Measurements from ENCODE around the gene CHMP4B.

CHMP4B gene

DNA sequence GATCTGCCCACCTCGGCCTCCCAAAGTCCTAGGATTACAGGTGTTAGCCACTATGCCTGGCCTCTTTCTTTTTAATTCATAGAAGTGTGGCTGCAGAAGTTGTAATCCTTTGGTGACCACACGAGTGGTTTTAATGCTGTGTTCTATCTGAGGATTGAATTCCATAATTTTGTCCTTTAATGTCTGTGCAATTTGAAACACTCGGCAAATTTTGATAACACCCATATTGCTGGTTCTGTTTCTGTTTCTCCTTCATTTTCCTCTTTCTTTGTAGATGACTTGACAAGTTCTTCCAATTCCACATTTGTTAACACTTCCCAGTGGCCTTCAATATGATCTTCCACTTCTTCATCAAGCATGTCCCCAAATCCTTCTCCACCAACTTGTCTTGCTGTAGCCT, 2.8 kb upstream of the CHMP4B start:
- H3K14ac ChIP-seq (ENCODE audit: low read length): no peak overlapping the region
- H3K4me2 ChIP-seq (ENCODE audit: insufficient read depth, low read length, poor library complexity, severe bottlenecking): no peak overlapping the region
- DNase-seq (ENCODE audit: low spot score): no peak
- H3K4me3 ChIP-seq (ENCODE audit: low read length in 2 of 2): no peak overlapping the region
- no peak overlapping the region for H3K27ac ChIP-seq (replicated peaks; ENCODE audit: low read length)
- H2BK15ac ChIP-seq (ENCODE audit: low read length): no peak overlapping the region
- no peak overlapping the region for H4K91ac ChIP-seq (ENCODE audit: low read depth, low read length, poor library complexity)
- peaks cover 4% of the 10 kb centered on the region for H3K79me1 ChIP-seq (ENCODE audit: low read depth, low read length)
- no peak overlapping the region for H3K9ac ChIP-seq (ENCODE audit: low read depth, low read length, poor library complexity)
- no peak overlapping the region for H3K23ac ChIP-seq (ENCODE audit: low read depth, low read length, poor library complexity)
- no peak overlapping the region for H3K4ac ChIP-seq (ENCODE audit: low read length)
- H2AFZ ChIP-seq (ENCODE audit: low read length): no peak overlapping the region
- no CpG with 5 or more reads among the region's 3 CpGs for WGBS, 2 donors (ENCODE audit: extremely low coverage in 2 of 2, insufficient read length in 2 of 2, insufficient replicate concordance in 1 of 2)
- no peaks in the 10 kb centered on the region for H3K27me3 ChIP-seq (ENCODE audit: control insufficient read depth in 3 of 3, insufficient read depth in 3 of 3, low read depth in 1 of 3, low read length in 3 of 3)
- H3K36me3 ChIP-seq (replicated peaks in 1 of 2; ENCODE audit: control insufficient read depth in 2 of 2, insufficient read depth in 2 of 2, low read length in 2 of 2): no peaks in the 10 kb centered on the region
- H2BK120ac ChIP-seq (ENCODE audit: low read depth, low read length): no peak overlapping the region
- H3K9me3 ChIP-seq (replicated peaks in 1 of 2; ENCODE audit: control insufficient read depth in 2 of 2, insufficient read depth in 1 of 2, low read depth in 1 of 2, low read length in 2 of 2): no peaks in the 10 kb centered on the region
- peaks cover 4 to 5% of the 10 kb centered on the region in 2 donors for H3K4me1 ChIP-seq (ENCODE audit: control insufficient read depth in 2 of 2, insufficient read depth in 1 of 2, low read depth in 1 of 2, low read length in 2 of 2)
- no peak overlapping the region for H3K18ac ChIP-seq (ENCODE audit: low read length)
- H2BK5ac ChIP-seq (ENCODE audit: low read length): no peak overlapping the region
- H4K8ac ChIP-seq (ENCODE audit: low read depth, low read length): no peak overlapping the region
- H2BK12ac ChIP-seq (ENCODE audit: low read length): no peak overlapping the region
- H2AK5ac ChIP-seq (ENCODE audit: low read depth, low read length): no peak overlapping the region

DNA sequence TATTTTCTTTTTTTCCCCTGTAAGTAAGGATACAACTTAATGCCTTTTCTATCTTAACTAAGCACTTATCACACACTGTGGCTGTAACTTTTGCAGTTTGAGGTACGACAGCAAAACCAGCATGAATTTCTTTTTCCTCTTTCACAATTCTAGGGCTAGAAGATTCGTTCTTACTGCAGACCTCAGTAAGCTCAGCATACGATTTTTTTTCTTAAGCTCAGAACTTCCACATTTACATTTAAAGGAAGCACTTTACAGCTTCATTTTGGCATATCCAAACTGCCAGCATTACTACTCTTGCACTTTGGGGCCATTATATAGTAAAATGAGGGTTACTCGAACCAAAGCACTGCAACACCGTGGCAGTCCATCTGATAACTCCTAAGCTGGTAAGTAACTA, 889 bp upstream of the CHMP4B start:
- H4K8ac ChIP-seq (ENCODE audit: low read depth, low read length): no peak overlapping the region
- no peak overlapping the region for H3K18ac ChIP-seq (ENCODE audit: low read length)
- no peak for DNase-seq (ENCODE audit: low spot score)
- no peaks in the 10 kb centered on the region for H3K27me3 ChIP-seq (ENCODE audit: control insufficient read depth in 3 of 3, insufficient read depth in 3 of 3, low read depth in 1 of 3, low read length in 3 of 3)
- no peaks in the 10 kb centered on the region for H3K9me3 ChIP-seq (replicated peaks in 1 of 2; ENCODE audit: control insufficient read depth in 2 of 2, insufficient read depth in 1 of 2, low read depth in 1 of 2, low read length in 2 of 2)
- H3K4ac ChIP-seq (ENCODE audit: low read length): no peak overlapping the region
- no peak overlapping the region for H2BK120ac ChIP-seq (ENCODE audit: low read depth, low read length)
- H3K4me3 ChIP-seq (ENCODE audit: low read length in 2 of 2): peak overlapping the region in 1 of 2 donors; percentile 3
- peaks cover 0 to 6% of the 10 kb centered on the region in 2 donors for H3K36me3 ChIP-seq (replicated peaks in 1 of 2; ENCODE audit: control insufficient read depth in 2 of 2, insufficient read depth in 2 of 2, low read length in 2 of 2)
- H2AK5ac ChIP-seq (ENCODE audit: low read depth, low read length): no peak overlapping the region
- H3K9ac ChIP-seq (ENCODE audit: low read depth, low read length, poor library complexity): no peak overlapping the region
- H3K4me1 ChIP-seq (ENCODE audit: control insufficient read depth in 2 of 2, insufficient read depth in 1 of 2, low read depth in 1 of 2, low read length in 2 of 2): peaks cover 5% of the 10 kb centered on the region in 2 donors
- H2BK12ac ChIP-seq (ENCODE audit: low read length): no peak overlapping the region
- H2BK15ac ChIP-seq (ENCODE audit: low read length): no peak overlapping the region
- WGBS, 2 donors (ENCODE audit: extremely low coverage in 2 of 2, insufficient read length in 2 of 2, insufficient replicate concordance in 1 of 2): no CpG with 5 or more reads among the region's 5 CpGs
- no peak overlapping the region for H3K4me2 ChIP-seq (ENCODE audit: insufficient read depth, low read length, poor library complexity, severe bottlenecking)
- H4K91ac ChIP-seq (ENCODE audit: low read depth, low read length, poor library complexity): no peak overlapping the region
- peak overlapping the region; percentile 63 for H2AFZ ChIP-seq (ENCODE audit: low read length)
- H3K27ac ChIP-seq (replicated peaks; ENCODE audit: low read length): no peak overlapping the region
- no peak overlapping the region for H3K14ac ChIP-seq (ENCODE audit: low read length)
- no peak overlapping the region for H3K23ac ChIP-seq (ENCODE audit: low read depth, low read length, poor library complexity)
- H3K79me1 ChIP-seq (ENCODE audit: low read depth, low read length): peaks cover 10% of the 10 kb centered on the region
- no peak overlapping the region for H2BK5ac ChIP-seq (ENCODE audit: low read length)

DNA sequence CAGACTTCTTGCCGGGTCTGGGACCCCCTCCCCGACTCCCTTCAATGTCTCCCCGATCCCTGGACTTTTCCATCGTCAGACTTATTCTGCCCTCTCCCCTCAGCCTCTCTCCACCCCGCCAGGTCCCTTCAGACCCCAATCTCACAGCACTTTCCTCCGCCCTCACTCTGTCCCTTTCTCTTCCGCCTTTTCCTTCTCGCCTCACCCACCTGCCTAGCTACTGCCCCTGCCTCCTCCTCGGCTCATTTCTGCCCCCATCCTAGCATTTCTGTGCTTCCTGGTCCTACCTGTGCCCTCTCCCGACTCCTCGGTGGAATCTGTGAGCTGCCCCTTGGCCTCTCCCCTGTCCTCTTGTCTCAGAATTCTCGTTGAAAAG, 616 bp downstream of the CHMP4B start:
- Histone ChIP-seq H3K36me3 (replicated peaks in 1 of 2; ENCODE audit: control insufficient read depth in 2 of 2, insufficient read depth in 2 of 2, low read length in 2 of 2) (peaks cover 0 to 15% of the 10 kb centered on the region in 2 donors), H2AFZ (ENCODE audit: low read length) (peak overlapping the region; percentile 87), H3K18ac (ENCODE audit: low read length) (peak overlapping the region; percentile 67), H3K27me3 (ENCODE audit: control insufficient read depth in 3 of 3, insufficient read depth in 3 of 3, low read depth in 1 of 3, low read length in 3 of 3) (no peaks in the 10 kb centered on the region), H3K14ac (ENCODE audit: low read length) (peak overlapping the region; percentile 60), H3K9me3 (replicated peaks in 1 of 2; ENCODE audit: control insufficient read depth in 2 of 2, insufficient read depth in 1 of 2, low read depth in 1 of 2, low read length in 2 of 2) (no peaks in the 10 kb centered on the region), H2AK5ac (ENCODE audit: low read depth, low read length) (no peak overlapping the region), H3K4me1 (ENCODE audit: control insufficient read depth in 2 of 2, insufficient read depth in 1 of 2, low read depth in 1 of 2, low read length in 2 of 2) (peaks cover 5% of the 10 kb centered on the region in 2 donors), H2BK12ac (ENCODE audit: low read length) (no peak overlapping the region), H3K23ac (ENCODE audit: low read depth, low read length, poor library complexity) (peak overlapping the region; percentile 32), H3K9ac (ENCODE audit: low read depth, low read length, poor library complexity) (peak overlapping the region; percentile 94), H3K4me2 (ENCODE audit: insufficient read depth, low read length, poor library complexity, severe bottlenecking) (peak overlapping the region; percentile 69), H2BK5ac (ENCODE audit: low read length) (peak overlapping the region; percentile 40), H2BK15ac (ENCODE audit: low read length) (no peak overlapping the region), H3K4me3 (ENCODE audit: low read length in 2 of 2) (peak overlapping the region; percentile 86 to 88), H4K91ac (ENCODE audit: low read depth, low read length, poor library complexity) (no peak overlapping the region), H3K79me1 (ENCODE audit: low read depth, low read length) (peaks cover 11% of the 10 kb centered on the region), H3K27ac (replicated peaks; ENCODE audit: low read length) (peak overlapping the region; percentile 31), H4K8ac (ENCODE audit: low read depth, low read length) (no peak overlapping the region), H2BK120ac (ENCODE audit: low read depth, low read length) (no peak overlapping the region), H3K4ac (ENCODE audit: low read length) (no peak overlapping the region)
- no peak for DNase-seq (ENCODE audit: low spot score)
- WGBS, 2 donors (ENCODE audit: extremely low coverage in 2 of 2, insufficient read length in 2 of 2, insufficient replicate concordance in 1 of 2): no CpG with 5 or more reads among the region's 12 CpGs

DNA sequence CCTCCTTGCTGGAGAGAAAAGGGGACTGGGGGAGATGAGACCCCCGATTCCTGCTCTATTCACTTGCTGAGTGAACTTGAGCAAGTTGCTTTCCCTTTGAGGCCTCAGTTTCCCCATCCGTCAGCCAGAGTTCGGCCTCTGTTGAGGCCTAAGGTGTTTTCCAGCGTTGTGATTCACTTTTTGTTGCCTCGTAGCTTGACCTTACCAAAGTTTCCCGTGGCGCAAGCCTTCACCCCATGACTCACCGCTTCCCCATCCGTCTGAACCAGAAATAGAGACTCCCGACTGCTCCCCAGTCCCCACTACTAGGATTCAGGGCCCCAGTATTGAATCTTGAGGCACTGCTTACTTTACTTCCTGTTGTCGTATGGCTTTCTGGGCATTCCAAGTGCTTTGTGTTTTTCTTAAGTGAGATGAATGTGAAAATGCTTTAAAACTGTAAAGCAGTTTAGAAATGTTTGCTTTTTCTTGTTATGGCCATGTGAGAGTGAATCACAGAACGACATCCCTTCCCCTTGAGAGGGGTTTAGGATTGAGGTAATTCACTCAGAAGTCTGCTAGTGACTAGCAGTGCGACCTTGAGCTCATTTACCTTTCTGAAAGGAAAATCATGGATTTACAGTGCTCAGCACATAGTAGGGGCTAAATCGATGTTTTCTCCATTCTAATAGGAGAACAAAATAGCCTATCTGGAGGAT, 1.2 kb downstream of the CHMP4B start:
- H4K8ac ChIP-seq (ENCODE audit: low read depth, low read length): no peak overlapping the region
- no peaks in the 10 kb centered on the region for H3K9me3 ChIP-seq (replicated peaks in 1 of 2; ENCODE audit: control insufficient read depth in 2 of 2, insufficient read depth in 1 of 2, low read depth in 1 of 2, low read length in 2 of 2)
- no peak overlapping the region for H2BK5ac ChIP-seq (ENCODE audit: low read length)
- no peaks in the 10 kb centered on the region for H3K27me3 ChIP-seq (ENCODE audit: control insufficient read depth in 3 of 3, insufficient read depth in 3 of 3, low read depth in 1 of 3, low read length in 3 of 3)
- H3K14ac ChIP-seq (ENCODE audit: low read length): no peak overlapping the region
- H3K27ac ChIP-seq (replicated peaks; ENCODE audit: low read length): no peak overlapping the region
- peaks cover 5% of the 10 kb centered on the region in 2 donors for H3K4me1 ChIP-seq (ENCODE audit: control insufficient read depth in 2 of 2, insufficient read depth in 1 of 2, low read depth in 1 of 2, low read length in 2 of 2)
- no peak overlapping the region for H3K4ac ChIP-seq (ENCODE audit: low read length)
- peak overlapping the region; percentile 94 for H3K9ac ChIP-seq (ENCODE audit: low read depth, low read length, poor library complexity)
- no peak for DNase-seq (ENCODE audit: low spot score)
- WGBS, 2 donors (ENCODE audit: extremely low coverage in 2 of 2, insufficient read length in 2 of 2, insufficient replicate concordance in 1 of 2): no CpG with 5 or more reads among the region's 14 CpGs
- peaks cover 0 to 15% of the 10 kb centered on the region in 2 donors for H3K36me3 ChIP-seq (replicated peaks in 1 of 2; ENCODE audit: control insufficient read depth in 2 of 2, insufficient read depth in 2 of 2, low read length in 2 of 2)
- no peak overlapping the region for H2BK12ac ChIP-seq (ENCODE audit: low read length)
- H2BK15ac ChIP-seq (ENCODE audit: low read length): no peak overlapping the region
- no peak overlapping the region for H3K23ac ChIP-seq (ENCODE audit: low read depth, low read length, poor library complexity)
- H3K4me2 ChIP-seq (ENCODE audit: insufficient read depth, low read length, poor library complexity, severe bottlenecking): peak overlapping the region; percentile 69
- peak overlapping the region; percentile 86 to 88 for H3K4me3 ChIP-seq (ENCODE audit: low read length in 2 of 2)
- peaks cover 11% of the 10 kb centered on the region for H3K79me1 ChIP-seq (ENCODE audit: low read depth, low read length)
- H2AK5ac ChIP-seq (ENCODE audit: low read depth, low read length): no peak overlapping the region
- H2AFZ ChIP-seq (ENCODE audit: low read length): peak overlapping the region; percentile 87
- no peak overlapping the region for H2BK120ac ChIP-seq (ENCODE audit: low read depth, low read length)
- no peak overlapping the region for H3K18ac ChIP-seq (ENCODE audit: low read length)
- no peak overlapping the region for H4K91ac ChIP-seq (ENCODE audit: low read depth, low read length, poor library complexity)
